KOPT-K1 (cell line): ENCODE measurements around the gene IRS1.
A peak's percentile ranks its signal among the peaks of the same experiment; 100 is the strongest.
"Not testable (repeated sequence)": the region's sequence is repeated elsewhere in the genome, so short reads cannot be mapped to it uniquely, and the experiment has no call there.

Source experiments
- H3K27ac ChIP-seq: fragments of 200-600 bp; sonication (generic); 2 replicates; pipeline ENCODE4 v1.5.1; 2016; ENCODE audit warnings: antibody characterized with exemption, mild to moderate bottlenecking, low read depth, low read length; ENCODE audit not compliant: poor library complexity, severe bottlenecking
- H3K36me3 ChIP-seq: fragments of 200-600 bp; sonication (generic); 2 replicates; pipeline ENCODE4 v1.5.1; 2017; ENCODE audit warnings: antibody characterized with exemption, mild to moderate bottlenecking, low read length, moderate library complexity; ENCODE audit not compliant: insufficient read depth
- H3K9me3 ChIP-seq: fragments of 200-600 bp; sonication (generic); 2 replicates; pipeline ENCODE4 v1.5.1; 2017; ENCODE audit warnings: antibody characterized with exemption, low read length, mild to moderate bottlenecking; ENCODE audit not compliant: insufficient read depth, poor library complexity, severe bottlenecking

The IRS1 gene, protein sequence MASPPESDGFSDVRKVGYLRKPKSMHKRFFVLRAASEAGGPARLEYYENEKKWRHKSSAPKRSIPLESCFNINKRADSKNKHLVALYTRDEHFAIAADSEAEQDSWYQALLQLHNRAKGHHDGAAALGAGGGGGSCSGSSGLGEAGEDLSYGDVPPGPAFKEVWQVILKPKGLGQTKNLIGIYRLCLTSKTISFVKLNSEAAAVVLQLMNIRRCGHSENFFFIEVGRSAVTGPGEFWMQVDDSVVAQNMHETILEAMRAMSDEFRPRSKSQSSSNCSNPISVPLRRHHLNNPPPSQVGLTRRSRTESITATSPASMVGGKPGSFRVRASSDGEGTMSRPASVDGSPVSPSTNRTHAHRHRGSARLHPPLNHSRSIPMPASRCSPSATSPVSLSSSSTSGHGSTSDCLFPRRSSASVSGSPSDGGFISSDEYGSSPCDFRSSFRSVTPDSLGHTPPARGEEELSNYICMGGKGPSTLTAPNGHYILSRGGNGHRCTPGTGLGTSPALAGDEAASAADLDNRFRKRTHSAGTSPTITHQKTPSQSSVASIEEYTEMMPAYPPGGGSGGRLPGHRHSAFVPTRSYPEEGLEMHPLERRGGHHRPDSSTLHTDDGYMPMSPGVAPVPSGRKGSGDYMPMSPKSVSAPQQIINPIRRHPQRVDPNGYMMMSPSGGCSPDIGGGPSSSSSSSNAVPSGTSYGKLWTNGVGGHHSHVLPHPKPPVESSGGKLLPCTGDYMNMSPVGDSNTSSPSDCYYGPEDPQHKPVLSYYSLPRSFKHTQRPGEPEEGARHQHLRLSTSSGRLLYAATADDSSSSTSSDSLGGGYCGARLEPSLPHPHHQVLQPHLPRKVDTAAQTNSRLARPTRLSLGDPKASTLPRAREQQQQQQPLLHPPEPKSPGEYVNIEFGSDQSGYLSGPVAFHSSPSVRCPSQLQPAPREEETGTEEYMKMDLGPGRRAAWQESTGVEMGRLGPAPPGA (N-terminal part only)

DNA sequence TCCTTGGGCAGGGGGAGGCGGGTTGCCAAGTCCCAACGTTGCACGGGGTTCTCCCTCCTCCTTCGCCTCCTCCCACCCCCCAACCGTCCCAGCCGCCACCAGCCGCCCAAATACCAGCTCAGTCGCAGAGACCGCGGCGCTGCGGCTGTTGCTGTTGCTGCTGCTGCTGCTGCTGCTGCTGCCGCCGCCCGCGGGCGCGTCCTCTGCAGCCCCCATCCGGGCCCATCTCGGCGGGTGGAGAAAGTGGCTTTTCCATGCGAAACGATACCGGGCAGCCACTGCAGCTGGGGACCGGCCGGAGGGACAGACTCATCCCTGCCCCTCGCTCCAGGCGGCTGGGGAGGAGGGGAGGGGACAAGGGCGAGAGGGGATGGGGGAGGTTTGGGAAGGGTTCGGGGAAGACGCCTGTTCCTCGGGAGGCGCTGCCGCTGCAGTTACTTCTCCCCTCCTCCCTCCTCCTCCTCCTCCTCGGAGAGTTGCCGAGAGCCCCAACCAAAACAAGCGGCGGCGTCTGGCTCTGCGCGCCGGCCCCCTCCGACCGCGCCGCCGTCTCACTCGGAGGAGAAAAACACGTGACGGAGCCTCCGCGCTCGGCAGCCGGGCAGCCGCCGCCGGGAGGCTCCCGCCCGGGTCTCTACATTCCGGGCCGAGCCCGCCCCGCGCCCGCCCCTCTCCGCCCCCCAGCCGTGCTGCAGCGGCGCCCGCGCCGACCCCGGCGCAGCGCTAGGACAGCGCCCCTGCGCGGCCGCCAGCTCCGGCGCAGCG lies at the start of gene IRS1:
Gene IRS1, minus strand, starts transcription at position 610 of the 765 bp plus-strand sequence. CDS start 1,082 bp downstream, outside the sequence.
- H3K36me3 ChIP-seq = 0 out of 2 replicates have a peak, but pooled peaks cover 8% of the 10 kb centered on the region
- no peaks in the 10 kb centered on the region for H3K9me3 ChIP-seq
- H3K27ac ChIP-seq = peak within 1 kb of the TSS; percentile 63

DNA sequence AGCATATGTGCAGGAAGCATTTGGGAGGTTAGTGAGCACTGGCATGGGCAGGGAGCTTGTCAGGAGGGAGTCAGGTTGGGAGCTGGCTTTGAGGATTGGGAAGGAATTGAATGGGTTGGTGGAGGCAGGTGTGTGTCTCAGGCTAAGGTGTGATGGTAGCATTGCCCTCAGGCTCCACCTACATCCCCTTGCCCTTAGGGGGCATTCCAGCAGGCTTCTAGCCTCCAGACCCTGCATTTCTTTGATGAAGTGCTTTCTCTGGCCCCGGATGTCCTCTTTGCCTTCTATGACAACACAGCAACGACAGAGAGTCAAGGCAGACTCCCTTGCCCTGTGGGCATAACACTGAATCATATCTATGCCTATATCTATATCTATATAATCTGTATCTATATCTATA lies 49.7 kb upstream of the IRS1 start:
- no peak overlapping the region for H3K27ac ChIP-seq
- H3K36me3 ChIP-seq = no peaks in the 10 kb centered on the region
- H3K9me3 ChIP-seq = no peaks in the 10 kb centered on the region

GRCh38 chr2:226847511-226847910 lies 47.9 kb upstream of the IRS1 start:
- H3K9me3 ChIP-seq = peaks cover 3% of the 10 kb centered on the region
- H3K27ac ChIP-seq = no peak overlapping the region
- H3K36me3 ChIP-seq = 0 out of 2 replicates have a peak, but pooled peaks cover 1% of the 10 kb centered on the region

DNA sequence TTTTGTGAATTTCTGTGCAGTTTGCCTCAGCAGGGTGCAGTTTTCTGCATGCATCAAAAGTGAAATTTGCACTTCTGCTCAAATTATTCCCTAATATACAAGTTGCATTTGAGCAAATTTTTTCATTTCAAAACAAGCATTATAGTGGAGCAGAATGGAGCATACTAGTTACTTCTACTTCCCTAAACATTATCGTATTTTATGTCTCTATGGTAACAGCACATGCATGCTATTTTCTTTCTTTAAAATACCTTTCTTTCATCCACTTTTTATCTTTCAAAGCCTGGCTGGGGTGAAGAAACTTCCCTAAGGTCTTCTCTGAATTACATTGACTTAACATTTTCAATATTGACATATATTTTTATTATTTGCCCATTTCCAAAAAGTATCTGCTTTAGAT lies 47.5 kb upstream of the IRS1 start:
- H3K27ac ChIP-seq = no peak overlapping the region
- H3K9me3 ChIP-seq = peaks cover 7% of the 10 kb centered on the region
- H3K36me3 ChIP-seq = 0 out of 2 replicates have a peak, but pooled peaks cover 6% of the 10 kb centered on the region

- H3K36me3 ChIP-seq = peaks cover 10% of the 10 kb centered on the region; the same call in 1 of the 2 replicates
- peaks cover 10% of the 10 kb centered on the region for H3K9me3 ChIP-seq
- peak overlapping the region; percentile 7 for H3K27ac ChIP-seq
Observed at GRCh38 chr2:226845386-226846116, 45.9 kb upstream of the IRS1 start.

GRCh38 chr2:226843001-226843400 lies 43.4 kb upstream of the IRS1 start:
- peaks cover 10% of the 10 kb centered on the region for H3K9me3 ChIP-seq
- not testable (repeated sequence) for H3K27ac ChIP-seq, H3K36me3 ChIP-seq

DNA sequence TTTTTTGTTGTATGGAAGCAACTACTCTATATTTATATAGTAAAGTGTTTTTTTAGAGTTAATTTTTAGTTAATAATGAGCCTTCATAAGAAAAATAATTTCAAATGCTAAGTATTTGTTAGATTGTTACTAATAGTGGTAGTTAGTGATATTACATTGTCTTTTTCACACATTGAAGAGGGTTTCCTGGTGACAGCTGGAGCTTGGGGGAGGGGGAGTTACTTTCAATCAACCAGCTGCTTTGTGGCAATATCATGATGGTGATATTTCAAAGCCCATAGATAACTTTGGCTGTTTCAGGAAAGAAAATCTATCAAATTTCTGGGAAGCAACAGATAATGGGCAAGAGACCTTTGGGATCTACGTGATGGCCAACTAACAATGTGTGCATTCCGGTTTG lies 40.3 kb upstream of the IRS1 start:
- Histone ChIP-seq H3K27ac (peak overlapping the region; percentile 94), H3K9me3 (peaks cover 10% of the 10 kb centered on the region), H3K36me3 (peaks cover 10% of the 10 kb centered on the region; the same call in 1 of the 2 replicates)

- Histone ChIP-seq H3K27ac (peak overlapping the region; percentile 94), H3K36me3 (peaks cover 10% of the 10 kb centered on the region; the same call in 1 of the 2 replicates), H3K9me3 (peaks cover 10% of the 10 kb centered on the region)
Observed at GRCh38 chr2:226839161-226839560, 39.5 kb upstream of the IRS1 start.

GRCh38 chr2:226838722-226839121 lies 39.1 kb upstream of the IRS1 start:
- Histone ChIP-seq H3K9me3 (peaks cover 10% of the 10 kb centered on the region), H3K27ac (peak overlapping the region; percentile 94), H3K36me3 (peaks cover 10% of the 10 kb centered on the region)

GRCh38 chr2:226837787-226838603 lies 38.4 kb upstream of the IRS1 start:
- Histone ChIP-seq H3K36me3 (peaks cover 17% of the 10 kb centered on the region), H3K27ac (peak overlapping the region; percentile 94), H3K9me3 (peaks cover 10% of the 10 kb centered on the region)

GRCh38 chr2:226837334-226837733 lies 37.7 kb upstream of the IRS1 start:
- peaks cover 6% of the 10 kb centered on the region for H3K9me3 ChIP-seq
- peaks cover 21% of the 10 kb centered on the region for H3K36me3 ChIP-seq
- peak overlapping the region; percentile 94 for H3K27ac ChIP-seq

DNA sequence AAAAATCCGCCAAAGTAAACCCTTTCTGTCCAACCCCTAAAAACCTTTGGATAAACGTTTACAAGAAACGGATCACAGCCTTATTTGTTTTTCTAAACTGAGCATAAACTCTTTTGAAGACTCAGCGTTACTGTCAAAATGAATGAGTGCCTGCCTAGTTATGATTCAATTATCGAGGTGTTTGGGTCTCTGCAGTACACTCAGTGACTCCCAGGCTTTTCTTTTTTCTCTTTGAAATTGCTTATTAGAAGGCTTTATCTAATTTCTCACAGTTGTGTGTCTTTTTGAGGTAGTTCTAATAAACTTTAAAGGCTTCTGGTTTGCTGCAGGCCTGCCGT lies 36.9 kb upstream of the IRS1 start:
- H3K9me3 ChIP-seq = no peaks in the 10 kb centered on the region
- peak overlapping the region; percentile 94 for H3K27ac ChIP-seq
- peaks cover 25% of the 10 kb centered on the region for H3K36me3 ChIP-seq

- H3K9me3 ChIP-seq = no peaks in the 10 kb centered on the region
- H3K27ac ChIP-seq = peak within 1 kb of the TSS; percentile 94
- peaks cover 26% of the 10 kb centered on the region for H3K36me3 ChIP-seq
Observed at GRCh38 chr2:226835796-226836547, 36.4 kb upstream of the IRS1 start, which contains the start of gene RHBDD1. RHBDD1 (plus strand) TSS chr2:226836054; CDS start chr2:226864694, 28,640 bp downstream.
